Measurements from ENCODE around the gene SLC17A9.

DNA sequence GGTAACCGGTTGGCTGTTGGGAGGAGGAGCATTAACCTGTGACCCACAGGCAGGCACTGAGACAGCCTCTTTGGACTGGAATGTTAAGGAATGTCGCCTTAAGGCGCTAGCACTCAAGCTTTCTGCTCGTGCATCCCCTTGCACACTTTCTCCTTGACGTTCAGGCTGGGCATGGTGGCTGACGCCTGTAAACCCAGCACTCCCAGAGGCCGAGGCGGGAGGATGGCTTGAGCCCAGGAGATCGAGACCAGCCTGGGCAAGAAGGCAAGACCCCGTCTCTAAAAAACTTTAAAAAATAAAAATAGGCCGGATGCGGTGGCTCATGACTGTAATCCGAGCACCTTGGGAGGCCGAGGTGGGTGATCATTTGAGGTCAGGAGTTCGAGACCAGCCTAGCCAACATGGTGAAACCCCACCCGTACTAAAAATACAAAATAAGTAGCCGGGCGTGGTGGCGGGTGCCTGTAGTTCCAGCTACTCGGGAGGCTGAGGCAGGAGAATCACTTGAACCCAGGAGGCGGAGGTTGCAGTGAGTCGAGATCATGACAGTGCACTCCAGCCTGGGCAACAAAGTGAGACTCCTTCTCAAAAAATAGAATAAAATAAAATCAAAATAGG, 16.4 kb upstream of the SLC17A9 start:
- TF ChIP-seq, protein P1, sequence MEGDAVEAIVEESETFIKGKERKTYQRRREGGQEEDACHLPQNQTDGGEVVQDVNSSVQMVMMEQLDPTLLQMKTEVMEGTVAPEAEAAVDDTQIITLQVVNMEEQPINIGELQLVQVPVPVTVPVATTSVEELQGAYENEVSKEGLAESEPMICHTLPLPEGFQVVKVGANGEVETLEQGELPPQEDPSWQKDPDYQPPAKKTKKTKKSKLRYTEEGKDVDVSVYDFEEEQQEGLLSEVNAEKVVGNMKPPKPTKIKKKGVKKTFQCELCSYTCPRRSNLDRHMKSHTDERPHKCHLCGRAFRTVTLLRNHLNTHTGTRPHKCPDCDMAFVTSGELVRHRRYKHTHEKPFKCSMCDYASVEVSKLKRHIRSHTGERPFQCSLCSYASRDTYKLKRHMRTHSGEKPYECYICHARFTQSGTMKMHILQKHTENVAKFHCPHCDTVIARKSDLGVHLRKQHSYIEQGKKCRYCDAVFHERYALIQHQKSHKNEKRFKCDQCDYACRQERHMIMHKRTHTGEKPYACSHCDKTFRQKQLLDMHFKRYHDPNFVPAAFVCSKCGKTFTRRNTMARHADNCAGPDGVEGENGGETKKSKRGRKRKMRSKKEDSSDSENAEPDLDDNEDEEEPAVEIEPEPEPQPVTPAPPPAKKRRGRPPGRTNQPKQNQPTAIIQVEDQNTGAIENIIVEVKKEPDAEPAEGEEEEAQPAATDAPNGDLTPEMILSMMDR (IDR thresholded peaks at IDR 0.05), result no peak
- no peak for TF ChIP-seq POLR2A (IDR thresholded peaks at IDR 0.05)

Measured in heart left ventricle (tissue), 13 donors.